H9 (cell line): ENCODE measurements around the gene HSPBP1. TPM values are rescaled to one million over a fixed set of nuclear protein-coding genes. Genes with fewer than 3 reads are reported as not detected.
A peak's percentile ranks its signal among the peaks of the same experiment; 100 is the strongest.

Experiments
- DNase-seq: peaks from one replicate; pipeline ENCODE4 v3.0.0-alpha.2; 2017
- H2AFZ ChIP-seq: one replicate; pipeline ENCODE4 v1.6.1; 2013; ENCODE audit warnings: mild to moderate bottlenecking, low read length, control low read depth, moderate library complexity
- H2AK5ac ChIP-seq: 2 replicates; pipeline ENCODE4 v1.6.1; 2013; ENCODE audit warnings: low read length, control low read depth, mixed read lengths; ENCODE audit not compliant: insufficient read length
- H2BK120ac ChIP-seq: one replicate; pipeline ENCODE4 v1.6.1; 2013; ENCODE audit warnings: low read depth, mild to moderate bottlenecking, low read length, control low read depth, inconsistent platforms; ENCODE audit not compliant: poor library complexity, severe bottlenecking
- H2BK12ac ChIP-seq: 2 replicates; pipeline ENCODE4 v1.6.1; 2013; ENCODE audit warnings: low read length, control low read depth, mixed read lengths, low read depth; ENCODE audit not compliant: insufficient read length
- H2BK15ac ChIP-seq: 2 replicates; pipeline ENCODE4 v1.6.1; 2013; ENCODE audit warnings: low read depth, low read length, control low read depth
- H2BK20ac ChIP-seq: one replicate; pipeline ENCODE4 v1.6.1; 2013; ENCODE audit warnings: low read depth, mild to moderate bottlenecking, low read length, control low read depth, inconsistent platforms; ENCODE audit not compliant: poor library complexity, severe bottlenecking
- H2BK5ac ChIP-seq: 2 replicates; pipeline ENCODE4 v1.6.1; 2013; ENCODE audit warnings: low read length, control low read depth, mixed read lengths; ENCODE audit not compliant: insufficient read length
- H3K14ac ChIP-seq: 2 replicates; pipeline ENCODE4 v1.6.1; 2013; ENCODE audit warnings: low read length, control low read depth; ENCODE audit not compliant: insufficient read depth
- H3K18ac ChIP-seq: 2 replicates; pipeline ENCODE4 v1.6.1; 2013; ENCODE audit warnings: low read depth, mild to moderate bottlenecking, mixed read lengths, low read length, control low read depth; ENCODE audit not compliant: insufficient read length
- H3K23ac ChIP-seq: 2 replicates; pipeline ENCODE4 v1.6.1; 2013; ENCODE audit warnings: low read length, control low read depth, mixed read lengths, low read depth; ENCODE audit not compliant: insufficient read length
- H3K23me2 ChIP-seq: 2 replicates; pipeline ENCODE4 v1.6.1; 2013; ENCODE audit warnings: low read depth, mild to moderate bottlenecking, mixed read lengths, low read length, control low read depth; ENCODE audit not compliant: insufficient read length, poor library complexity, severe bottlenecking
- H3K27ac ChIP-seq: 2 replicates; pipeline ENCODE4 v1.5.1; 2013; ENCODE audit warnings: low read length, control low read depth, mixed read lengths, low read depth; ENCODE audit not compliant: insufficient read length
- H3K27me3 ChIP-seq: 2 replicates; pipeline ENCODE4 v1.6.1; 2013; ENCODE audit warnings: low read length, control low read depth, inconsistent platforms; ENCODE audit not compliant: insufficient read depth
- H3K4ac ChIP-seq: 2 replicates; pipeline ENCODE4 v1.6.1; 2013; ENCODE audit warnings: low read depth, mild to moderate bottlenecking, control low read depth, inconsistent platforms, low read length, moderate library complexity
- H3K4me1 ChIP-seq: 2 replicates; pipeline ENCODE4 v1.6.1; 2013; ENCODE audit warnings: low read length, control low read depth, inconsistent platforms; ENCODE audit not compliant: insufficient read depth
- H3K4me2 ChIP-seq: 2 replicates; pipeline ENCODE4 v1.6.1; 2013; ENCODE audit warnings: low read length, control low read depth, mixed read lengths; ENCODE audit not compliant: insufficient read length, insufficient read depth
- H3K56ac ChIP-seq: 2 replicates; pipeline ENCODE4 v1.6.1; 2013; ENCODE audit warnings: low read depth, mild to moderate bottlenecking, mixed read lengths, low read length, control low read depth; ENCODE audit not compliant: insufficient read length
- H3K79me1 ChIP-seq: 2 replicates; pipeline ENCODE4 v1.6.1; 2013; ENCODE audit warnings: low read depth, mild to moderate bottlenecking, moderate library complexity, low read length, control low read depth, inconsistent platforms; ENCODE audit not compliant: insufficient read depth, poor library complexity, severe bottlenecking
- H3K79me2 ChIP-seq: 2 replicates; pipeline ENCODE4 v1.6.1; 2013; ENCODE audit warnings: low read length, control low read depth, inconsistent platforms; ENCODE audit not compliant: insufficient read depth
- H3K9ac ChIP-seq: 2 replicates; pipeline ENCODE4 v1.6.1; 2013; ENCODE audit warnings: low read length, control low read depth, mixed read lengths; ENCODE audit not compliant: insufficient read length; ENCODE audit errors: extremely low read depth
- H3K9me3 ChIP-seq: one replicate; pipeline ENCODE4 v1.6.1; 2013; ENCODE audit warnings: low read depth, low read length, inconsistent platforms; ENCODE audit not compliant: control insufficient read depth
- H3T11ph ChIP-seq: one replicate; pipeline ENCODE4 v1.6.1; 2013; ENCODE audit warnings: mild to moderate bottlenecking, low read length, control low read depth, inconsistent platforms
- H4K20me1 ChIP-seq: one replicate; pipeline ENCODE4 v1.6.1; 2013; ENCODE audit not compliant: control insufficient read depth, insufficient read length, insufficient read depth
- H4K5ac ChIP-seq: 2 replicates; pipeline ENCODE4 v1.6.1; 2013; ENCODE audit warnings: low read depth, mild to moderate bottlenecking, mixed read lengths, low read length, control low read depth; ENCODE audit not compliant: insufficient read length
- H4K8ac ChIP-seq: replicated peaks from 2 replicates; pipeline ENCODE4 v1.6.1; 2013; ENCODE audit warnings: low read length, control low read depth, mixed read lengths, low read depth; ENCODE audit not compliant: insufficient read length
- H4K91ac ChIP-seq: 2 replicates; pipeline ENCODE4 v1.6.1; 2013; ENCODE audit warnings: low read depth, mild to moderate bottlenecking, moderate library complexity, mixed read lengths, low read length, control low read depth; ENCODE audit not compliant: insufficient read length
- H3K27ac Mint-ChIP-seq, 3 experiments: 2 replicates in 2 of 3; 3 replicates in 1 of 3; pipeline ENCODE4 v1.8.0; 2020 to 2021; ENCODE audit warnings: mixed read lengths in 3 of 3, mild to moderate bottlenecking in 1 of 3, moderate library complexity in 1 of 3
- H3K27me3 Mint-ChIP-seq: 2 replicates; pipeline ENCODE4 v1.8.0; 2021; ENCODE audit warnings: low read depth, mild to moderate bottlenecking, moderate library complexity, mixed read lengths
- H3K36me3 Mint-ChIP-seq, 3 experiments: 2 replicates in 2 of 3; 3 replicates in 1 of 3; pipeline ENCODE4 v1.8.0; 2020 to 2021; ENCODE audit warnings: low read depth in 3 of 3, mixed read lengths in 3 of 3; ENCODE audit not compliant: insufficient read depth in 1 of 3
- H3K4me1 Mint-ChIP-seq, 2 experiments: 2 replicates each; pipeline ENCODE4 v1.8.0; 2020; ENCODE audit warnings: mixed read lengths in 2 of 2
- H3K4me3 Mint-ChIP-seq, 2 experiments: 2 replicates in 1 of 2; 3 replicates in 1 of 2; pipeline ENCODE4 v1.8.0; 2020 to 2021; ENCODE audit warnings: mild to moderate bottlenecking in 2 of 2, mixed read lengths in 2 of 2, moderate library complexity in 1 of 2
- H3K9me3 Mint-ChIP-seq, 2 experiments: 2 replicates in 1 of 2; 3 replicates in 1 of 2; pipeline ENCODE4 v1.8.0; 2020; ENCODE audit warnings: mild to moderate bottlenecking in 2 of 2, mixed read lengths in 2 of 2, moderate library complexity in 1 of 2
- WGBS: extraction: QIAGEN DNeasy Blood & Tissue Kit; methylation state at CpG from one replicate; pipeline ENCODE4 v1.1.7; 2013; ENCODE audit warnings: missing lambda C conversion rate, low lambda C conversion rate, mixed read lengths; ENCODE audit not compliant: insufficient read length; ENCODE audit errors: extremely low coverage; 5-methylcytosine and 5-hydroxymethylcytosine counted together
- total RNA-seq: library from RNA; stranded (reverse); gene quantifications from 2 replicates; pipeline ENCODE4 v1.2.1, GENCODE V29; 2021
- TF ChIP-seq, protein P1 (sequence below): fragments of 200-600 bp; sonication (generic); conservative IDR thresholded peaks from 3 replicates; pipeline ENCODE4 v1.8.0; 2021; ENCODE audit warnings: antibody characterized with exemption, mild to moderate bottlenecking

The HSPBP1 gene
- total RNA-seq, 1 experiment from 2014 or later: 47.4 TPM

DNA sequence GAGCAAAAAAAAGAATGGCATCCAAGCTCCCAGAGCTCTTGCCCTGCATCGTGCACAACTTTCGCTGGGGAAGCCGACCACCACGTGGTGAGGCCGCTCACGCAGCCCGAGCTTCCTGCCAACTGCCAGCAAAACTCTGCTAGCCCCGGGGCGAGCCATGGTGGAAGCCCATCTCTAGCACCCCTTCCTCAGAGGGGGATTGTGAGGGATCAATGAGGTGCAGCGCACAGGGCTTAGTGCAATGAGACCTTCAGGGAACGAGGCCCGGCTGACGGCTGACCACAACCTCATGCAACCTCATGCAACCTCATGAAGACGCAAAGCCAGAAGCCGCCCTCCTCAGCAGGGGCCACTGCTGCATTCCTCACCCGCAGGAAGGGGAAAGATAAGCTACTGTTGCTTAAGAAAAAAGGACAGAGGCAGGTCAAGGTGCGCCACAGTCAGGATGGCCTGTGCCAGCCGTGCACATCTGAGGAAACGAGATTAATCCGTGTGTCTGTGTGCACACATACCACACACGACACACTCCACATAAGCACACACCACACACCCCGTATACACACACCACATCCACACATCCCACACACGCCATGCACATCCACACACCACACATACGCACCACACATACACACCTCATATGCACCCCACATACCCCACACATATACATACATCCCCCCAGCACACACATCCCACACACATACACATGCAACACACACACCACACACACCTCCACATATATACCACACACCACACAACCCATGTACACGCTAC lies 9.6 kb downstream of the HSPBP1 start:
- no peak overlapping the region for H2BK15ac ChIP-seq
- H3K4me3 Mint-ChIP-seq: no peak overlapping the region

More for the DNA sequence above, 9.6 kb downstream of the HSPBP1 start:
- Histone ChIP-seq H3K79me1 (no peaks in the 10 kb centered on the region), H4K8ac (no peak overlapping the region), H2BK20ac (no peak overlapping the region), H3K14ac (no peak overlapping the region), H2BK12ac (no peak overlapping the region), H4K5ac (peak overlapping the region; percentile 10), H3K79me2 (no peaks in the 10 kb centered on the region), H3K9me3 (peaks cover 8% of the 10 kb centered on the region), H2BK5ac (no peak overlapping the region), H3K18ac (no peak overlapping the region), H4K91ac (no peak overlapping the region), H3T11ph (no peak overlapping the region), H3K56ac (no peak overlapping the region), H3K4me2 (no peak overlapping the region), H2AK5ac (no peak overlapping the region), H4K20me1 (no peaks in the 10 kb centered on the region), H3K9ac (no peak overlapping the region), H3K4me1 (no peaks in the 10 kb centered on the region), H3K27me3 (no peaks in the 10 kb centered on the region), H2BK120ac (no peak overlapping the region), H3K23me2 (no peaks in the 10 kb centered on the region), H3K27ac (no peak overlapping the region), H3K4ac (no peak overlapping the region), H3K23ac (no peak overlapping the region), H2AFZ (no peak overlapping the region)
- TF ChIP-seq, protein P1, sequence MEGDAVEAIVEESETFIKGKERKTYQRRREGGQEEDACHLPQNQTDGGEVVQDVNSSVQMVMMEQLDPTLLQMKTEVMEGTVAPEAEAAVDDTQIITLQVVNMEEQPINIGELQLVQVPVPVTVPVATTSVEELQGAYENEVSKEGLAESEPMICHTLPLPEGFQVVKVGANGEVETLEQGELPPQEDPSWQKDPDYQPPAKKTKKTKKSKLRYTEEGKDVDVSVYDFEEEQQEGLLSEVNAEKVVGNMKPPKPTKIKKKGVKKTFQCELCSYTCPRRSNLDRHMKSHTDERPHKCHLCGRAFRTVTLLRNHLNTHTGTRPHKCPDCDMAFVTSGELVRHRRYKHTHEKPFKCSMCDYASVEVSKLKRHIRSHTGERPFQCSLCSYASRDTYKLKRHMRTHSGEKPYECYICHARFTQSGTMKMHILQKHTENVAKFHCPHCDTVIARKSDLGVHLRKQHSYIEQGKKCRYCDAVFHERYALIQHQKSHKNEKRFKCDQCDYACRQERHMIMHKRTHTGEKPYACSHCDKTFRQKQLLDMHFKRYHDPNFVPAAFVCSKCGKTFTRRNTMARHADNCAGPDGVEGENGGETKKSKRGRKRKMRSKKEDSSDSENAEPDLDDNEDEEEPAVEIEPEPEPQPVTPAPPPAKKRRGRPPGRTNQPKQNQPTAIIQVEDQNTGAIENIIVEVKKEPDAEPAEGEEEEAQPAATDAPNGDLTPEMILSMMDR: no peak
- Mint-ChIP-seq H3K9me3 (peaks cover 8 to 10% of the 10 kb centered on the region in 2 experiments), H3K27ac (peak overlapping the region in 1 of 3 experiments; percentile 34; a peak in 1 of 7 replicates), H3K4me1 (peaks cover 0 to 4% of the 10 kb centered on the region in 2 experiments; a peak in 1 of 4 replicates), H3K36me3 (peaks cover 9 to 26% (median 18%) of the 10 kb centered on the region in 3 experiments), H3K27me3 (no peaks in the 10 kb centered on the region; the same call in 1 of the 2 replicates)
- WGBS: 100% methylated on average over 3 of the region's 25 CpGs
- DNase-seq: no peak
